ENCODE results near the gene ARHGAP10. TPM values are rescaled to one million over a fixed set of nuclear protein-coding genes. Genes with fewer than 3 reads are reported as not detected.
A peak's percentile ranks its signal among the peaks of the same experiment; 100 is the strongest.

ARHGAP10 gene
- total RNA-seq, 2 experiments from 2014 or later, result 5.8 to 6.1 TPM

DNA sequence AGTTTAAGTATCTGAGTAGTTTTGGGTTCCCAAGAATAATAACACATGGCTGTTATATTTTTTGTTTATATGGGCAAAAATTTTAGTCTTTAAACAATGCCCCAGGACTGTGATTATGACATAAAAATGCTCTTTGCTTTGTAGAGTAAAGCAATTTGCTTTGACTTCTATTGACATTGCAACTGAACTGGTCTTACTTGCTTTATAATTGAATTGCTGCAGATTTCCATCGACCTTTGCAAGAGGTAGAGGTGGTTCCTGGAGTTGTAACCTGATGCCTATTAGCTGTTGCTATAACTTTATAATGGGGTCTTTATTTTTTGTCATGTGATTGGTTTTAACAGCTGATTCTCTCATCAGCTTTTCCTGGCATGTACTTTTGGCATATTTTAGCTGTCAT is 302.9 kb downstream of the ARHGAP10 start:
- no peak for DNase-seq
- peaks cover 4% of the 10 kb centered on the region for H3K36me3 Mint-ChIP-seq
- H3K9me3 Mint-ChIP-seq, result peaks cover 9% of the 10 kb centered on the region
- no peak overlapping the region for H3K27ac Mint-ChIP-seq
- H3K4me1 Mint-ChIP-seq, result peaks cover 5% of the 10 kb centered on the region
- H3K4me3 Mint-ChIP-seq, result no peak overlapping the region
- H3K27me3 Mint-ChIP-seq, result no peaks in the 10 kb centered on the region

DNA sequence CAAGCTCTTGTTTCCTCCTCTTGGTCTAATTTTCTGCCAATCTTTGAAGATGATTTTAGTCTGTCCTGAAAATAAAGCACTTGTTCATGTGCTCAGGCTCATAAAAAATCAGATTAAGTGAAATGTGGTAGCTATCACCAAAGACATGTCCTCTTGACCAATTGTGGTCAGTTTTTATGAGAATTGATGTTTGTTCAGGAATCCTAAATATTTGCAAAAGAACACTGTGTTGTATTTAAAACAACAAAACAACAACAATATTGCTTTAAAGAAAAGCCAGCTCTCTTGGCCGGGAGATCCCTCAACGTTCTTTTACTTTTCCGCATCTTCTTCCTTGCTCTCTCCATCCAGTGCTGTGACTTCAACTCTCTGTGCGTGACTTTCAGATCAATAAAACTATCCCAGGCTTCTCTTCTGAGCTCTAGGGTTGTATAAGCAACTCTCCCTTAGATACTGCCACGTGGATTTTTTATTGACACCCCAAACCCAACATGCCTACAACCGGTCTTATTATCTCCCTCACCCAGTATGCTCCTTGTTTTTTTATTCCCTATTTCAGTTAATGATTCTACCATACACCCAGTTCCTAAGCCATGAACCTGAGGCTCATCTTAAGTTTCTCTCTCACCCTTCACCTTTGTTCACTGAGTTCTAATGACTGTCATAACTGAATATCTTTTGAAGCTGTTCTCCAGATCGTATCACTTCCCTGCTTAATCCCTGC is 309.9 kb downstream of the ARHGAP10 start:
- no peak for DNase-seq
- Mint-ChIP-seq H3K4me1 (peaks cover 17% of the 10 kb centered on the region), H3K27me3 (no peaks in the 10 kb centered on the region), H3K27ac (no peak overlapping the region), H3K4me3 (no peak overlapping the region), H3K9me3 (peaks cover 2% of the 10 kb centered on the region), H3K36me3 (peaks cover under 1% of the 10 kb centered on the region)

DNA sequence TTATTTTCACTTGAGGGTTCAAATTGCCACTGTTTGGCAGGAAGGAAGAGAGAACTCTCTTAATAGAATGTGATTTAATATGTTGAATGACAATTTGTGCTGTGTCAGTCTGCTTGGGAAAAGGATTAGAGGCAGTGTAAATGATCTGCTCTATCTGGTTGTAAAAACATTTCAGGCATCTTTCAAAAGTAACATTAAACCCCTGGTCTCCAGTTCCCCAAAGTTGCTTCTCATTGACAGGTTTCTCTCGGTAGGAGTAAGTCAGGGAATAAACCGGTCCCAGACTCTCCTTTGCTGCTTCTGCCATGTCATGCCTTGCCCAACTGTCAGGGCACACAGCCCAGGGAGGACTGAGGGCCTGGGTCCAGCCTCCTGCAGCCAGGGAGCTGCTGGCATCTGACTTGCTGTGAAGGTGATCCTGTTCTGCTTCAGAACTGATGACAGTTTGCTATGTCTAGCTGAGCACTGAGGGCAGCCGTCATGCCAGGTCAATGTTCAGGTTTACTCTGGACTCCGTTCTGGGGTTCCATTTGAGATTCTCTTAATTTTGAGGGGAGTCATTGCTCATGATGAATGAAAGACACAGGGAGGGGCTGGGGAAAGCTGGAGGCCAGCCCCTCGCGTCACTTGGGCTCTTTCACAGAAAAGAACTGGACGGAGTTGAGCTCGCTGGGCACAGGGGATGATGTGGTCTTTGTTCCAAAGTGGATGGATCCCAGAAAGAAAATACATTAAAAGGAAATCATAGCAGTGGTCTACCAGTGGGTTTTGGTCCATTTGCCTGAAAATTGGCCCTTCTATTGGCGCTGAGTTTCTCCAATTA is 312.4 kb downstream of the ARHGAP10 start:
- H3K36me3 Mint-ChIP-seq, result peaks cover 4% of the 10 kb centered on the region
- no peaks in the 10 kb centered on the region for H3K27me3 Mint-ChIP-seq
- DNase-seq, result no peak
- H3K27ac Mint-ChIP-seq, result no peak overlapping the region
- H3K4me1 Mint-ChIP-seq, result peaks cover 23% of the 10 kb centered on the region
- no peaks in the 10 kb centered on the region for H3K9me3 Mint-ChIP-seq
- no peak overlapping the region for H3K4me3 Mint-ChIP-seq

DNA sequence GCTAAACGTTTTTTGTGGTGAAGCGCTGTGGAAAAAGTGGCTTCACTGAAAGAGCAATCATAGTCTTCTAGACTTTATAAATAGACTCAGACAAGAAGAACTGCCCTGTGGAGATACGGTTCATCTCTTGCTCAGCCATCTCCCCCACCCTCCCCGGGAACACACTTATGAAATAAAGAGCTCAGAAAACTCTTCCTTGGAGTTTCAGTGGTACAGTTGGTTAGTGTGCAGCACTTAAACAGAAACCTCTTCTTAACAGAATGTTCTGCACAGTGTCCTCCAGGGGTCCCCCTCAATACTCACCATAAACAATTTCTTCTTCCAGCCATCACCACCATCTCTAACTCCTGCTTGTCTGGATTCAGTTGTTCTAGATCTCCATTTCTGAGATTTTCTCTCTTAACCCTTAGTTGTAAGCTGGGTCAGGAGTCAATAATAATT is 313.0 kb downstream of the ARHGAP10 start:
- H3K36me3 Mint-ChIP-seq, result peaks cover 4% of the 10 kb centered on the region
- H3K4me3 Mint-ChIP-seq, result no peak overlapping the region
- H3K27me3 Mint-ChIP-seq, result no peaks in the 10 kb centered on the region
- peaks cover 24% of the 10 kb centered on the region for H3K4me1 Mint-ChIP-seq
- H3K27ac Mint-ChIP-seq, result no peak overlapping the region
- no peaks in the 10 kb centered on the region for H3K9me3 Mint-ChIP-seq
- DNase-seq, result peak; percentile 12

DNA sequence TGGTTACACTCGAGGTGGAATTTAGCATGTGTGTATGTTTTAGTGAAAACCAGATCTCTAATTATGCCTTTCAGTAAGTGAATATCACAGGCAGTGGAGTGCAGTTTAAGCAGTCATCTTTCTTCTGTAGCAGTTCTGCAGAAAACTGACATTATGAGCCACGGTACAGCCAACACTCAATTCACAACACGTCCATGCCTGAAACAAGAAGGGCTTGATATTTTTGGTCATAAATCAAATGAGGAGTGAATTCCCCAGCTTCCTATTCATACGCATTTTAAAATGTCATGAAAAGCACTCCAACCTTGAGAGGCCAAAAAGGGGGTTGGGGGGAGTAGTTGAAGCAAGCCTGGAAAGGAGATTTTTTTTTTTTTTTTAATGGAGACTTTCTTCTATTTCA is 316.7 kb downstream of the ARHGAP10 start:
- Mint-ChIP-seq H3K9me3 (no peaks in the 10 kb centered on the region), H3K27me3 (no peaks in the 10 kb centered on the region), H3K4me1 (peaks cover 55% of the 10 kb centered on the region), H3K27ac (no peak overlapping the region), H3K4me3 (no peak overlapping the region), H3K36me3 (peaks cover 14% of the 10 kb centered on the region)
- DNase-seq, result no peak

DNA sequence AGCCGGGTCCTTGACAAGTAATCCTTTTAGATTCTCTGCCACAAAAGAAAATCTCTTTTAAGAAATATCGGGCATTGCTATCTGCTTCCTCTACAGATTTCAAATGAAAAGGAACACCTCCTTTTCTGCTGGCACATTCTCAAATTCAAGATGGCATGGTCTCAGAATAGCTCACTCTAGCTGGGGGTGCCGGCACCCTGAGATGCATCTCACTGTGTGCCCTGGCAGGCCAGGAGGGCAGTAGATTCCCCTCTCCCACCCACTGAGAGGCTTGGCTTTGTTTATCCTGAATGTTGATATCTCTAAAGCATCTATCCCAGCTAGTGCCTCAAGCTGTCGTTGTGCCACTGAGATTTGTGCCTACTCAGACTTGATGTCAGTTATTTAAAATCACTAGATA is 319.5 kb downstream of the ARHGAP10 start:
- H3K27me3 Mint-ChIP-seq, result no peaks in the 10 kb centered on the region
- H3K4me1 Mint-ChIP-seq, result peaks cover 66% of the 10 kb centered on the region
- no peaks in the 10 kb centered on the region for H3K9me3 Mint-ChIP-seq
- DNase-seq, result no peak
- peaks cover 18% of the 10 kb centered on the region for H3K36me3 Mint-ChIP-seq
- no peak overlapping the region for H3K4me3 Mint-ChIP-seq
- H3K27ac Mint-ChIP-seq, result peak overlapping the region; percentile 74

DNA sequence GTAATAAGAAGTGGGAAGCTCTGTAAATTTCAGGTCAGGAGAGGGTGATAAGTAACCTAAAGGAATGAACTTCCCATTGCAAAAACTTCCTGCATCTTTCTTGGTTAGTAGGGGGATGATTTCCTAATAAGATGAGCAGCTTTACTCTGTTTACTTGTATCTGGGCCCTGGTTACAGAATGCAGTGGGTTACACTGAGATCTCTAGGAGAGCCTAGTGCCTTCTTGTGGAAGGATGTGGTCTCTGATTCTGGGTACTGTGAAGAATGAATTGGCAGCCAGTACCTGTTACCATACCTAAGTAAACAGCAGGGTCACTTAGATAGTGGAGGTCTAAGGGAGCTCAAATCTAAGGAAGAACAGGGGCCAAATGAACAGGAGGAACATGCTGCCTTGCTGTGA is 320.6 kb downstream of the ARHGAP10 start:
- peaks cover 18% of the 10 kb centered on the region for H3K36me3 Mint-ChIP-seq
- peak overlapping the region; percentile 37 for H3K4me3 Mint-ChIP-seq
- H3K27ac Mint-ChIP-seq, result peak overlapping the region; percentile 74
- peaks cover 71% of the 10 kb centered on the region for H3K4me1 Mint-ChIP-seq
- peak; percentile 13 for DNase-seq
- H3K9me3 Mint-ChIP-seq, result peaks cover 1% of the 10 kb centered on the region
- H3K27me3 Mint-ChIP-seq, result no peaks in the 10 kb centered on the region

DNA sequence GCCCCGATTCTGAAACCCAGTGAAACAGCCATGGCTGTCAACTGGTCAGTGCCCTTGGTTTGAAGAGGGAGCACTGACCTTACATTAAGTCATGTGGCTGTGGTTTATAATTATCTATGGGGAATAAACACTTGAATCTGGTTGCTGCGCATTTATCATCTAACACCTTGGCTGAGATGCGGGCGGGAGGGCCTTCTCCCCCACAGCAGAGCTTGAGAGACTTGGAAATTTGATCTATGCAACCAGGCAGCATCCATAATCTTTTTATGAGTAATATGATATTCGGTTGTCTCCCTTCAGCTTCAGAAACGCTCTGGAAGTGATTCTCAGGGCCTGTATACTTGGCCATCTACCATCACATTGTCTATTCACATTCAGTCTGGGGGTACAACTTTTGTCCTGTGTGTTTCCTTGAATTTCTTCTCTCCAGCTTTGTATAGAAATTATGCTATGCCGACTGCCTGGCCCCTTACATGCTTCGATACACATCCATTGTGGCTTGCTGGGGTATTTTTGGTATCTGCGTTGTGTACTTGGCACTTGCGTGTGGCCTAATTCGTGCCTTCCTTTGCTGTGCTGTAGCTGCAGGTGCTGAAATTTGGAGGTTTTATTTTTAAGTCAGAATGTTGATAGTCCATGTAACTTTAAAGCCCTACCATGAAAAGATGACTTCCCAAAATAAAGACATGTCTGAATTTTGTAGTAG is 321.6 kb downstream of the ARHGAP10 start:
- peak overlapping the region; percentile 74 for H3K27ac Mint-ChIP-seq

DNA sequence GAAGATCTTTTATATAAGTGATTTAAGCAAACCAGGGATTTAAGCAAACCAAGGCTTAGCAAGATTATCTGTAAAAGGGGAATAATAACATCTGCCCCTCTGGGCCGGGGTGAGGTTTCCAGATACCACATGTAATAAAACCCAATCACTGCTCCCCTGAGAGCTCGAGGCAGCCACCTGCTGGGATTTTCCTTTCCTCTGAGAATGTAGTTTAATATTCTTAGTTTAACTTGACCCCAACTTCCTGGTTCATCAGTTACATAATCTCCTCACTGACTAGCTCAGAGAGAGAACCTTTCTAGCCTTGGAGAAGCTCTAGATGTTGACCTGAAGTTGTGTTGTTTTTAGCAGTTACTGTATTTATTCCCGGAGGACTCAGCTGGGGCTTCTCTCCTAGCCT is 322.4 kb downstream of the ARHGAP10 start:
- H3K36me3 Mint-ChIP-seq, result peaks cover 22% of the 10 kb centered on the region
- H3K27ac Mint-ChIP-seq, result peak overlapping the region; percentile 74
- H3K27me3 Mint-ChIP-seq, result no peaks in the 10 kb centered on the region
- no peak for DNase-seq
- peaks cover 3% of the 10 kb centered on the region for H3K9me3 Mint-ChIP-seq
- H3K4me1 Mint-ChIP-seq, result peaks cover 83% of the 10 kb centered on the region
- no peak overlapping the region for H3K4me3 Mint-ChIP-seq

More for the DNA sequence above, 321.6 kb downstream of the ARHGAP10 start:
- Mint-ChIP-seq H3K36me3 (peaks cover 16% of the 10 kb centered on the region), H3K4me1 (peaks cover 76% of the 10 kb centered on the region), H3K9me3 (peaks cover 1% of the 10 kb centered on the region), H3K27me3 (no peaks in the 10 kb centered on the region), H3K4me3 (peak overlapping the region; percentile 26)
- DNase-seq, result no peak

DNA sequence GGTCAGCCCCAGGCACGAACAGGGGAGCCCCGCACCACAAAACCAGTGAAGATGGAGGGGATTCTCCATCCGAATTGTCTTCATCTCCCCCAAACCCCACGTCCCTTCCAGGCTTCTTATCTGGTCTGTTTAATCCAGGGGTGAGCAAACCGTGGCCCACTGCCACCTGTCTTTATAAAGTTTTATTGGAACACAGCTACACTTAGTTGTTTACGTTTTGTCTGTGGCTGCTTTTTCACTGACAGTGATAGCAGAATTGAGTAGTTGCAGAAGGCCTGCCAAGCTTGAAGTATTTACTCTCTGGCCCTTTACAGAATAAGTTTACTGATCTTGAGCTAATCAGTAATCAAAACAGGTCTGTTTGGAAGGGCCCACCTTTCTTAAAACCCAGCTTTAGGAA is 324.0 kb downstream of the ARHGAP10 start:
- peaks cover 21% of the 10 kb centered on the region for H3K36me3 Mint-ChIP-seq
- H3K4me1 Mint-ChIP-seq, result peaks cover 87% of the 10 kb centered on the region
- H3K27ac Mint-ChIP-seq, result no peak overlapping the region
- no peaks in the 10 kb centered on the region for H3K27me3 Mint-ChIP-seq
- DNase-seq, result no peak
- H3K4me3 Mint-ChIP-seq, result no peak overlapping the region
- H3K9me3 Mint-ChIP-seq, result peaks cover 3% of the 10 kb centered on the region

DNA sequence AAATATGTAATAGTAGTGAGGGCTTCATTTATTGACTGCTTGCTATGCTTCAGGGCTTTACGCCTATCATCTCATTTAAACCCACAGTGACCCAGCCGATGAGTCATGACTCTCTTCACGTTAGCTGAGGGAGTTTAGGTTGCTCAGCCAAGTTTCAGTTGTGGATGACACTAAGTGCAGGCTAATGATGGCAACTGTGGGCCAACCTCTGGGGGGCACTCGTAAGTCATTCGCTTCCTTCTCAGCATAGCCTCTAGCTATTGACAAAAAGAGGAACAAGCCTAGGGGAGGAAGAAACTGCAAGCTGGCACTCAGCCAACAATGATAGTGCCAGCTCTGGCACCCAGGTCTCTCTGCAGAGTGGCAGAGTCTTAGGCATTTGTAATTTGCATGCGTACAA is 325.0 kb downstream of the ARHGAP10 start:
- H3K9me3 Mint-ChIP-seq, result peaks cover 3% of the 10 kb centered on the region
- H3K4me1 Mint-ChIP-seq, result peaks cover 86% of the 10 kb centered on the region
- peak overlapping the region; percentile 75 for H3K27ac Mint-ChIP-seq
- no peaks in the 10 kb centered on the region for H3K27me3 Mint-ChIP-seq
- peak; percentile 73 for DNase-seq
- H3K4me3 Mint-ChIP-seq, result no peak overlapping the region
- peaks cover 21% of the 10 kb centered on the region for H3K36me3 Mint-ChIP-seq

DNA sequence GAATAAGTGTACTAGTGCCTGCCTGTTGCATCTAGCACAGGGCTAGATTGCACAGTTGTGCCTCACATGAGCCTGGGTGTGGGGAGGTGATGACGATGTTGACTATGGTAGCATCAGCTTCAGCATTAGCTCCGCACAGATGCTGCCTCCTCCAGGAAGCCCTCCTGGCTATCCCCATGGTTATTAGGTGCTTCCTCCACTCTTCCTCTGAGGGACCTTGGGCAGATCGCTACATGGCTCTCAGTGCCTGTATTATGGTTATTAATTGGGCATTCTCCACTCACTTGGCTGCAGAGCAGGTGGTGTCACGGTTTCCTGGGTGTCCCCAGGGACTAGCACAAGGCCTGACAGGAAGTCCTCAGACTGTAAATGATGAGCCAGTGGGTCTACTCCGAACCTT is 325.6 kb downstream of the ARHGAP10 start:
- Mint-ChIP-seq H3K27me3 (no peaks in the 10 kb centered on the region), H3K36me3 (peaks cover 21% of the 10 kb centered on the region), H3K4me3 (no peak overlapping the region), H3K27ac (no peak overlapping the region), H3K9me3 (peaks cover 3% of the 10 kb centered on the region), H3K4me1 (peaks cover 85% of the 10 kb centered on the region)
- DNase-seq, result no peak

DNA sequence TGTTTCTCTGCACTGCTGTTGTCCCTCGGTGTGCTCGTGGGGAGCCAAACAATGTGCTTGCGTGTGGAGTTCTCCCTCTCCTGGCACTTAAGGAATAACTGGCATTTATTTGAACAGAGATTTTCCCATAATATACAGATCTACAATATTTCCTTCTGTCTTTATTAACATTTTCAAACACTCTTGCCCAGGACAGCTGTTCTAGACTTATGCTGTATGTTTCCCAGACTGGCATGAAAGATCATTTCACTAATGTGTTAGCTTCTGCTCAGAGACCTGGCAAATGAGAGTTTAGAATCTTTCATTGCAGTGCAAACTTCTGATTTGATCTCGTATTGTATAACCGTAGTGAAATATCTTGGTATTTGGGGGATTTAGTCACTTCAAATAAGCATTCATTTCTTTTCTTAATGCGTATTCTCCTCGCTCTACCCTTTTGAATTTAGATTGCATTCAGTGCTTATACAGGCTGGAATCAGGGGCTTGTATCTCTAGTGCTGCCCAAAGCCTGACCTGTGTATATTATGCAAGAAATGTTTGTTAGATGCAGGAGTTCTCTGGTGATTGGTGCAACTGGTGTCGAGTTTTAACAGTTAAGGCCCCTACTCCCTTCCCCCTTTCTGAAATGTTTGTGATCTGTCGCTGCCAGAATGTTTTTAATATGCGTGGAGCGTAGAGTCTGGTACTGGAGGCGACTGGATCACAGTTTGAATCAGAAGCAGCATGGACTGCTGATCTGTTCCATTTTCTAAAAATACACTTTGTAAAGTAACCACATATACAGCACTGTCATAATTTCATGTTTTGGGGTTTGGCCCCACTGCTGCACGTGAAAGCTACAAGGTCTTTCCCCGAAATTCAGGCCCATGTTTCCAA is 326.3 kb downstream of the ARHGAP10 start:
- Mint-ChIP-seq H3K27me3 (no peaks in the 10 kb centered on the region), H3K27ac (peak overlapping the region; percentile 21), H3K9me3 (peaks cover 3% of the 10 kb centered on the region), H3K4me3 (no peak overlapping the region), H3K4me1 (peaks cover 78% of the 10 kb centered on the region), H3K36me3 (peaks cover 17% of the 10 kb centered on the region)
- no peak for DNase-seq

DNA sequence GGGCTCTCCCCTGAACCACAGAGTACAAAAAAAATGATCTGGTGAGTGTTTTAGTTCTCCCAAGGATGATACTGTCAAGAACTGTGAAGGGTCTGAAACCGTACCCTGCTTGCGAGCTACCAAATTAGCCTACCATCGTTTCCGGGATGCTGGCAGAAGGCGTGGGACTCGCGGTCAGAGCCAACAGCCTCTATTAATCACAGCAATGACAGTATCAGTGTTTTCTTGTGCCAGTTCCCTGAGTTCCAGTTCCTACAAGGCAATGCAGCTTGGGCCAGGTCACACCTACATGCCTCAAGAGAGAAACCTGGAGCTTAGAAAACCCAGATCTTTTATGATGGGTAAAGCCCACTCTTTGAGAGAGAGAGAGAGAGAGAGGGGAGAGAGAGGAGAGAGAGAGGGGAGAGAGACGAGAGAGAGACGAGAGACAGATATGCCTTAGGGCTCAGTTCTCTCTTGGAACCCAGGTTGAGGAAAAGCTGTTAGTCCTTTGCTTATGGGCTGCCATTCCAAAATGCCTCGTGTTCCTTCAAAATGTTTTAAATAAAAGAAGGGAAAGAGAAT is 327.8 kb downstream of the ARHGAP10 start:
- DNase-seq, result no peak
- Mint-ChIP-seq H3K36me3 (peaks cover 15% of the 10 kb centered on the region), H3K4me3 (peak overlapping the region; percentile 72), H3K27ac (peak overlapping the region; percentile 89), H3K9me3 (peaks cover 3% of the 10 kb centered on the region), H3K27me3 (no peaks in the 10 kb centered on the region), H3K4me1 (peaks cover 64% of the 10 kb centered on the region)

Data from activated naive CD8-positive, alpha-beta T cell treated with anti-CD3 and anti-CD28 coated beads for 36 hours (primary cell).